Kidney epithelial cell (primary cell): Measurements from ENCODE around the gene TMA7. TPM values are rescaled to one million over a fixed set of nuclear protein-coding genes. Genes with fewer than 3 reads are reported as not detected.

Experiments
- DNase-seq: peaks from one replicate; pipeline ENCODE4 v3.0.0-alpha.2; 2010; ENCODE audit warnings: low read depth
- H3K27me3 ChIP-seq: 2 replicates; pipeline ENCODE4 v1.6.0; 2011; ENCODE audit warnings: low read length; ENCODE audit not compliant: control insufficient read depth, insufficient read depth
- H3K36me3 ChIP-seq: 2 replicates; pipeline ENCODE4 v1.5.1; 2011; ENCODE audit warnings: low read length; ENCODE audit not compliant: control insufficient read depth, insufficient read depth
- H3K4me3 ChIP-seq: 2 replicates; pipeline ENCODE4 v1.5.1; 2011; ENCODE audit warnings: low read depth, mild to moderate bottlenecking, control low read depth, low read length
- CTCF ChIP-seq: IDR thresholded peaks from 2 replicates; pipeline ENCODE4 v1.5.1; 2011; ENCODE audit warnings: mild to moderate bottlenecking, moderate library complexity, low read length, control low read depth, inconsistent platforms; ENCODE audit not compliant: insufficient read depth, poor library complexity, severe bottlenecking
- total RNA-seq: library from RNA; depleted of rRNA; stranded (reverse); fragments of >200 nt; gene quantifications from 2 replicates; pipeline ENCODE4 v1.2.3, GENCODE V29; 2015

Gene TMA7
- total RNA-seq, 1 donor from 2014 or later: 462 TPM

GRCh38 chr3:48435774-48436476, 4.1 kb upstream of the TMA7 start:
- H3K36me3 ChIP-seq: no peaks in the 10 kb centered on the region
- no peaks in the 10 kb centered on the region for H3K27me3 ChIP-seq
- TF ChIP-seq CTCF: peak; percentile 100
- no peak for DNase-seq
- no peak overlapping the region for H3K4me3 ChIP-seq

- no peak for DNase-seq
- no peaks in the 10 kb centered on the region for H3K36me3 ChIP-seq
- no peaks in the 10 kb centered on the region for H3K27me3 ChIP-seq
- no peak overlapping the region for H3K4me3 ChIP-seq
- no peak for TF ChIP-seq CTCF
Observed at GRCh38 chr3:48436477-48436787, 3.6 kb upstream of the TMA7 start.

- H3K36me3 ChIP-seq: no peaks in the 10 kb centered on the region
- no peaks in the 10 kb centered on the region for H3K27me3 ChIP-seq
- no peak overlapping the region for H3K4me3 ChIP-seq
- TF ChIP-seq CTCF: no peak
- no peak for DNase-seq
Observed at GRCh38 chr3:48436855-48437254, 3.2 kb upstream of the TMA7 start.

- DNase-seq: no peak
- H3K27me3 ChIP-seq: no peaks in the 10 kb centered on the region
- no peak overlapping the region for H3K4me3 ChIP-seq
- TF ChIP-seq CTCF: no peak
- no peaks in the 10 kb centered on the region for H3K36me3 ChIP-seq
Observed at GRCh38 chr3:48437812-48438211, 2.2 kb upstream of the TMA7 start.

- Histone ChIP-seq H3K27me3 (no peaks in the 10 kb centered on the region), H3K4me3 (peak overlapping the region; percentile 84), H3K36me3 (no peaks in the 10 kb centered on the region)
- no peak for TF ChIP-seq CTCF
- DNase-seq: no peak
Observed at GRCh38 chr3:48440590-48440958, 517 bp downstream of the TMA7 start.

- no peak for DNase-seq
- no peaks in the 10 kb centered on the region for H3K27me3 ChIP-seq
- no peak overlapping the region for H3K4me3 ChIP-seq
- no peak for TF ChIP-seq CTCF
- no peaks in the 10 kb centered on the region for H3K36me3 ChIP-seq
Observed at GRCh38 chr3:48441940-48442339, 1.9 kb downstream of the TMA7 start.
